ENCODE measurements around the gene SSH2.

- TF ChIP-seq POLR2A (IDR thresholded peaks at IDR 0.05) (no peak), EP300 (IDR thresholded peaks at IDR 0.05) (no peak)
- TF ChIP-seq, protein P1, sequence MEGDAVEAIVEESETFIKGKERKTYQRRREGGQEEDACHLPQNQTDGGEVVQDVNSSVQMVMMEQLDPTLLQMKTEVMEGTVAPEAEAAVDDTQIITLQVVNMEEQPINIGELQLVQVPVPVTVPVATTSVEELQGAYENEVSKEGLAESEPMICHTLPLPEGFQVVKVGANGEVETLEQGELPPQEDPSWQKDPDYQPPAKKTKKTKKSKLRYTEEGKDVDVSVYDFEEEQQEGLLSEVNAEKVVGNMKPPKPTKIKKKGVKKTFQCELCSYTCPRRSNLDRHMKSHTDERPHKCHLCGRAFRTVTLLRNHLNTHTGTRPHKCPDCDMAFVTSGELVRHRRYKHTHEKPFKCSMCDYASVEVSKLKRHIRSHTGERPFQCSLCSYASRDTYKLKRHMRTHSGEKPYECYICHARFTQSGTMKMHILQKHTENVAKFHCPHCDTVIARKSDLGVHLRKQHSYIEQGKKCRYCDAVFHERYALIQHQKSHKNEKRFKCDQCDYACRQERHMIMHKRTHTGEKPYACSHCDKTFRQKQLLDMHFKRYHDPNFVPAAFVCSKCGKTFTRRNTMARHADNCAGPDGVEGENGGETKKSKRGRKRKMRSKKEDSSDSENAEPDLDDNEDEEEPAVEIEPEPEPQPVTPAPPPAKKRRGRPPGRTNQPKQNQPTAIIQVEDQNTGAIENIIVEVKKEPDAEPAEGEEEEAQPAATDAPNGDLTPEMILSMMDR (IDR thresholded peaks at IDR 0.05): no peak
Measured at GRCh38 chr17:29870836-29871465, 59.1 kb downstream of the SSH2 start.

Data from ovary (tissue), 3 donors.